Ishikawa (cell line): ENCODE data around the gene DEK.

Source experiments
- CEBPB ChIP-seq: IDR thresholded peaks from 2 replicates; pipeline ENCODE4 v1.6.1; 2012
- CREB1 ChIP-seq: IDR thresholded peaks from 2 replicates; pipeline ENCODE4 v1.6.1; 2012; ENCODE audit warnings: low read depth
- EGR1 ChIP-seq: IDR thresholded peaks from 2 replicates; pipeline ENCODE4 v1.6.1; 2012
- EP300 ChIP-seq: IDR thresholded peaks from 2 replicates; pipeline ENCODE4 v1.6.1; 2012; ENCODE audit warnings: borderline replicate concordance
- FOXM1 ChIP-seq: IDR thresholded peaks from 2 replicates; pipeline ENCODE4 v1.6.1; 2012; ENCODE audit warnings: low read depth, borderline replicate concordance
- NFIC ChIP-seq: IDR thresholded peaks from 2 replicates; pipeline ENCODE4 v1.6.1; 2012
- RAD21 ChIP-seq: IDR thresholded peaks from 2 replicates; pipeline ENCODE4 v1.6.1; 2012; ENCODE audit warnings: low read depth
- TAF1 ChIP-seq: IDR thresholded peaks from 2 replicates; pipeline ENCODE4 v1.6.1; 2012; ENCODE audit warnings: low read depth, mild to moderate bottlenecking
- TCF12 ChIP-seq: IDR thresholded peaks from 2 replicates; pipeline ENCODE4 v1.6.1; 2012; ENCODE audit warnings: low read depth
- TEAD4 ChIP-seq: IDR thresholded peaks from 2 replicates; pipeline ENCODE4 v1.6.1; 2012
- YY1 ChIP-seq: IDR thresholded peaks from 2 replicates; pipeline ENCODE4 v1.6.1; 2012; ENCODE audit warnings: low read depth
- ZBTB7A ChIP-seq: IDR thresholded peaks from 2 replicates; pipeline ENCODE4 v1.6.1; 2012; ENCODE audit warnings: low read depth
- TF ChIP-seq, protein P1 (sequence below): IDR thresholded peaks from 2 replicates; pipeline ENCODE4 v1.6.1; 2012; ENCODE audit warnings: low read depth, mild to moderate bottlenecking
- TF ChIP-seq, protein P2 (sequence below): IDR thresholded peaks from 2 replicates; pipeline ENCODE4 v1.6.1; 2012
- TF ChIP-seq, protein P3 (sequence below): IDR thresholded peaks from 2 replicates; pipeline ENCODE4 v1.6.1; 2012

The DEK gene

DNA sequence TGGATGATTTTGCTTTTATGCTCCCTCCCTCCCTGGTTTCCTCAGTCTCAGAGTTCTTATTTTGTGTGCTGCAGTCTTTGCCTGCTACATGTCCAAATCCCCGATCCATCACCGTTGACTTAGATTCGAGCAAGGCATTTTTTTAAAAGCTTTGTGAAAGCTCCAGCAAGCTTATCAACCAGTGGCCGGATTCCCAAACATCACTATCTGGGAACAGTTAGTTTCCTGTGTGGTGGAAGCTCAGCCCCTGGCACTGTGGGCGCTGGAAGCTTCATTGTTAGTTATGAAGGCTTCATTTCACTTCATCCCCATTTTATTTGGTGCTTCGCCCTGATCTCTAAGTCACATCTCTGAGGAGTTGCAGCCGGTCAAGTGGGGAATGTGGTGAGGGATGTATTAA is 44.7 kb downstream of the DEK start:
- TF ChIP-seq TAF1 (no peak), YY1 (no peak), EP300 (no peak), TCF12 (no peak), CEBPB (no peak), NFIC (no peak), TEAD4 (no peak), CREB1 (no peak), ZBTB7A (no peak), FOXM1 (no peak), RAD21 (no peak), EGR1 (no peak)
- TF ChIP-seq, protein P1, sequence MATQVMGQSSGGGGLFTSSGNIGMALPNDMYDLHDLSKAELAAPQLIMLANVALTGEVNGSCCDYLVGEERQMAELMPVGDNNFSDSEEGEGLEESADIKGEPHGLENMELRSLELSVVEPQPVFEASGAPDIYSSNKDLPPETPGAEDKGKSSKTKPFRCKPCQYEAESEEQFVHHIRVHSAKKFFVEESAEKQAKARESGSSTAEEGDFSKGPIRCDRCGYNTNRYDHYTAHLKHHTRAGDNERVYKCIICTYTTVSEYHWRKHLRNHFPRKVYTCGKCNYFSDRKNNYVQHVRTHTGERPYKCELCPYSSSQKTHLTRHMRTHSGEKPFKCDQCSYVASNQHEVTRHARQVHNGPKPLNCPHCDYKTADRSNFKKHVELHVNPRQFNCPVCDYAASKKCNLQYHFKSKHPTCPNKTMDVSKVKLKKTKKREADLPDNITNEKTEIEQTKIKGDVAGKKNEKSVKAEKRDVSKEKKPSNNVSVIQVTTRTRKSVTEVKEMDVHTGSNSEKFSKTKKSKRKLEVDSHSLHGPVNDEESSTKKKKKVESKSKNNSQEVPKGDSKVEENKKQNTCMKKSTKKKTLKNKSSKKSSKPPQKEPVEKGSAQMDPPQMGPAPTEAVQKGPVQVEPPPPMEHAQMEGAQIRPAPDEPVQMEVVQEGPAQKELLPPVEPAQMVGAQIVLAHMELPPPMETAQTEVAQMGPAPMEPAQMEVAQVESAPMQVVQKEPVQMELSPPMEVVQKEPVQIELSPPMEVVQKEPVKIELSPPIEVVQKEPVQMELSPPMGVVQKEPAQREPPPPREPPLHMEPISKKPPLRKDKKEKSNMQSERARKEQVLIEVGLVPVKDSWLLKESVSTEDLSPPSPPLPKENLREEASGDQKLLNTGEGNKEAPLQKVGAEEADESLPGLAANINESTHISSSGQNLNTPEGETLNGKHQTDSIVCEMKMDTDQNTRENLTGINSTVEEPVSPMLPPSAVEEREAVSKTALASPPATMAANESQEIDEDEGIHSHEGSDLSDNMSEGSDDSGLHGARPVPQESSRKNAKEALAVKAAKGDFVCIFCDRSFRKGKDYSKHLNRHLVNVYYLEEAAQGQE: no peak
- TF ChIP-seq, protein P2, sequence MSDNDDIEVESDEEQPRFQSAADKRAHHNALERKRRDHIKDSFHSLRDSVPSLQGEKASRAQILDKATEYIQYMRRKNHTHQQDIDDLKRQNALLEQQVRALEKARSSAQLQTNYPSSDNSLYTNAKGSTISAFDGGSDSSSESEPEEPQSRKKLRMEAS: no peak
- TF ChIP-seq, protein P3, sequence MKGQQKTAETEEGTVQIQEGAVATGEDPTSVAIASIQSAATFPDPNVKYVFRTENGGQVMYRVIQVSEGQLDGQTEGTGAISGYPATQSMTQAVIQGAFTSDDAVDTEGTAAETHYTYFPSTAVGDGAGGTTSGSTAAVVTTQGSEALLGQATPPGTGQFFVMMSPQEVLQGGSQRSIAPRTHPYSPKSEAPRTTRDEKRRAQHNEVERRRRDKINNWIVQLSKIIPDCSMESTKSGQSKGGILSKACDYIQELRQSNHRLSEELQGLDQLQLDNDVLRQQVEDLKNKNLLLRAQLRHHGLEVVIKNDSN: no peak

DNA sequence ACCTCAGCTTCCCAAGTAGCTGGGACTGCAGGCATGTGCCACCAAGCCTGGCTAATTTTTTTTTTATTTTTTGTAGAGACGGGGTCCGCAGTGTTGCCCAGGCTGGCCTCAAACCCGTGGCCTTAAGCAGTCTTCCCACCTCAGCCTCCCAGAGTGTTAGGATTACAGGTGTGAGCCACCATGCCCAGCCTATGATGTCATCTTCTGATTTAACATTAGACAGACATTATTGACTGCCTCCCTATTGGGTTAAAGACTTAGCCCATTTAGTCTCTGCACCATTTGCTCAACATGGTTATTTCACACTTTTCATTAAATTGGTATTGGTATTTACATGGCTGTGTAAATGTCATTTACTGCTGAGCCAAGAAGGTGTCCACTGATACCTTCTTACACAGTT is 46.1 kb downstream of the DEK start:
- no peak for TF ChIP-seq RAD21
- no peak for TF ChIP-seq TAF1
- no peak for TF ChIP-seq EGR1

DNA sequence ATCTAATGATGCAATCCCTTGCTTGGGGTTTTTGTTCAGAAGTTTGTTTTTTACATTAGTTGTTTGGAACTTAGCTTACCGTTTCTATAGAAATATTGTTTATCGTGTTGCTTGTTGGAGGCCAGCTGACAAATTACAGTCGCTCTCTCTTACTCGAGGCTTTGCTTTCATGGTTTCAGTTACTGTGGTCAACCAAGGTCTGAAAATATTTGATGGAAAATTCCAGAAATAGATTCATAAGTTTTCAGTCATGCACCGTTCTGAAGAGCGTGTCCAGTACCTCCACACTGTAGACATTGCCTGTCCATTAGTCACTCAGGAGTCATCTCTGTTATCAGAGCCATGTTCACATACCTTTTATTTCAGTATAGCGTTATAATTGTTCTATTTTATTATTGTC is 47.9 kb downstream of the DEK start:
- no peak for TF ChIP-seq ZBTB7A
- no peak for TF ChIP-seq FOXM1
- TF ChIP-seq, protein P3: no peak
- TF ChIP-seq, protein P1: no peak
- TF ChIP-seq CREB1: no peak
- TF ChIP-seq TCF12: no peak
- TF ChIP-seq, protein P2: no peak
- TF ChIP-seq TEAD4: no peak
- no peak for TF ChIP-seq NFIC
- no peak for TF ChIP-seq TAF1
- no peak for TF ChIP-seq EP300
- TF ChIP-seq YY1: no peak
- no peak for TF ChIP-seq EGR1

DNA sequence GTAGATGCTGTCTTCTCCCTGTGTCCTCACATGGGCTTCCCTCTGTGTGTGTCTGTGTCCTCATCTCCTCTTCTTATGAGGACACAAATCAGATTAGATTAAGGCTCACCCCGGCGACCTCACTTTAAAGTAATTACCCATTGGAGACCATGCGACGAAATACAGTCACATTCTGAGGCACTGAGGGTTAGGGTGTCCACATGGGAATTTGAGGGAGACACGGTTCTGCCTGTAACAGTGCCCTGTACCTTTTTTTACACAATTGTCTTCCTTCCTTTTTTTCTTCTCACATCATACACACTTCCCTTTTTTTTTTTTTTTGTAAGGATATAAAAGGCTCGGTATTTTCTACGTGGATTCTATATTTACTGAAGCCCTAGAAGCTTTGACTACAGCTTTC is 48.9 kb downstream of the DEK start:
- TF ChIP-seq TCF12 (no peak), EGR1 (no peak), TAF1 (no peak), ZBTB7A (no peak), NFIC (no peak), CREB1 (no peak), RAD21 (no peak), CEBPB (no peak)
- TF ChIP-seq, protein P2: no peak

DNA sequence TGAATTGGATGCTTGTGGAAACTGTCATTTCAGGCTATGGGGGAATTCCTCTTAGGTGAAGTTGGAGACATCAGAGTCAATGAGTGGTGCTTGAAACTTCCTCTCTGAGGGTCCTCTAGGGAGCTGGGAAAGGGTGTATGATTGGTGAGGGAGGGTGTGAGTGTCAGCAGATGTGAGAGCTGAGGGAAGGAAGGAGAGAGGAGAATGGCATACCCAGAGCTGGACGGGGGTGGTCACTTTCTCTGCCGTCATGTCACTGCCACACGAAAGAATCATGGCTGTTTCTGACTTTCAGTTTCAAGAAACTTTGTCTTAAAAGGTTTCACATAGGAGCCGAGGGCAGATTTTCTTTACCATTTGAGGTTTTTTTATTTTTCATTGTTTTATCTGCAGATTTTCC is 50.3 kb downstream of the DEK start:
- no peak for TF ChIP-seq FOXM1
- no peak for TF ChIP-seq EP300

DNA sequence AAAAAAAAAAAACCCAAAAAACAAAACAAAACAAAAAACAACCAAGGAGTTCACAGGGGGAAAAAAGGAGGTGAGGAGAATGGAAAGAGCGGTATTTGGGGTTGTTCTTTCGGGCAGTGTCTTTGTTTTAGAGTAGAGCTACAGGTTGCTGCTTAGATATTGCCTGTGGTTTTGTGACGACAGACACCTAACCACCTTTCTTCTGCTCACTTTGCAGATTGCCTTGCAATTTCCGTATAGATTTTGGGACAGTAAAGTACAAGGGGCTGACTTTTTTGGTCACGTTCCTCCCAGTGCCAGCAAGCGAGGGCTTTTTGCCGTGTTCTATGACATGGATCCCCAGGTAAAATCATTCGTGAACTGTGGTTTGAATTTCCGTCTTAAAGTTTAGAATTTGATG is 50.9 kb downstream of the DEK start:
- TF ChIP-seq YY1 (no peak), NFIC (no peak), TEAD4 (no peak), TAF1 (no peak), CREB1 (no peak), ZBTB7A (no peak), TCF12 (no peak), EGR1 (no peak), EP300 (no peak), RAD21 (no peak), CEBPB (no peak), FOXM1 (no peak)
- TF ChIP-seq, protein P2: no peak
- TF ChIP-seq, protein P1: no peak
- TF ChIP-seq, protein P3: no peak
